Mucosa of descending colon (tissue), 3 donors: ENCODE results near the gene KANK2. TPM values are rescaled to one million over a fixed set of nuclear protein-coding genes. Genes with fewer than 3 reads are reported as not detected.

Source experiments
- ATAC-seq: fragments of 200-7000 bp; cut with Tn5 transposase; one replicate; pipeline ENCODE4 v1.9.1; 2020; ENCODE audit warnings: mild to moderate bottlenecking, moderate library complexity
- DNase-seq, 3 donors: peaks; one replicate each; pipeline ENCODE4 v3.0.0-alpha.2; 2020
- H3K36me3 ChIP-seq: fragments of 200-600 bp; one replicate; pipeline ENCODE4 v1.8.0; 2021; ENCODE audit warnings: low read depth, mild to moderate bottlenecking
- H3K4me1 ChIP-seq: fragments of 200-600 bp; one replicate; pipeline ENCODE4 v1.8.0; 2021; ENCODE audit warnings: low read depth, mild to moderate bottlenecking
- H3K4me3 ChIP-seq: fragments of 200-600 bp; one replicate; pipeline ENCODE4 v1.8.0; 2021; ENCODE audit warnings: mild to moderate bottlenecking
- H3K9me3 ChIP-seq: fragments of 200-600 bp; one replicate; pipeline ENCODE4 v1.8.0; 2021; ENCODE audit warnings: mild to moderate bottlenecking
- intact Hi-C, 2 donors: fragments of 100-400 bp; cut with DNase I in 1 of 2; cut with micrococcal nuclease in 1 of 2; formaldehyde crosslinking; loops; one replicate each; pipeline versions ENCODE4 v1.11.0 to v1.11.1; 2022; cut with DNase I, micrococcal nuclease
- total RNA-seq, 3 donors: library from RNA; stranded (reverse); fragmentation: NEBNext Ultra II Directional in 2 of 3; extraction: Animal tissue kit (Norgen Biotek cat#: 25700) in 2 of 3; gene quantifications; one replicate each; pipeline versions ENCODE4 v1.2.1 to v1.2.4, GENCODE V29; 2021 to 2023
- TF ChIP-seq, protein P1 (sequence below): fragments of 200-600 bp; IDR thresholded peaks from one replicate; pipeline ENCODE4 v1.8.0; 2022; ENCODE audit warnings: antibody characterized with exemption, mild to moderate bottlenecking
- donor health status: DM: no; HTN: no; CAD: no; lungs with moderate emphysema.
- donor health status: DM: no; HTN: no; CAD: no.
- donor health status: DM: no; HTN: yes; CAD: no.

The KANK2 gene
- total RNA-seq, 3 donors from 2014 or later = 28.0 to 562 (median 77.5) TPM

DNA sequence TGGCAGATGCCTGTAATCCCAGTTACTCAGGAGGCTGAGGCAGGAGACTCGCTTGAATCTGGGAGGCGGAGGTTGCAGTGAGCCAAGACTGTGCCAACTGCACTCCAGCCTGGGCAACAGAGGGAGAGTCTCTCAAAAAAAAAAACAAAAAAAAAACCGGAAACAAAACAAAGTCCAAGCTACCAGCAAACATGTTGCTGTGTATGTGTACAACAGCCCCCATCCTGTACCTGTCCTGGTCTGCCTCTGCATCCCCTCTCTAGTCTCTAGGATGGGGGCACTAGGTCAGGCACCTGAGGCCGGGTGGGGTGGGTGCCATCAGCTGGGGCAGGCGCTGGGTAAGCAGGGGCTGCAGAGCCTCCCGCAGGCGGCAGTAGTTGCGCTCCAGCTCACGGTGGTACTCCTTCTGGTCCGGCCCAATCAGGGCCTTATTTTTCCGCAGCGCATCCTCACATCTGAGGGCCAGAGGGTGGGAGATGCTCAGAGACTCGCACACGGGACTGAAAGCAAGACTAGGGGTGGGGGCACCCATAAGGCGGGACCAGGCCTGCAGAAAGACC, 2.8 kb upstream of the KANK2 start:
- intact Hi-C loops = loop anchor here in 1 of 2 donors (5.0 kb wide), 1 partner anchor 63 kb away; no protein-coding TSS in a partner anchor
- ATAC-seq (no peak), DNase-seq (no peak)
- Histone ChIP-seq H3K36me3 (no peaks in the 10 kb centered on the region), H3K9me3 (no peaks in the 10 kb centered on the region), H3K4me3 (no peak overlapping the region), H3K4me1 (peaks cover 11% of the 10 kb centered on the region)
- TF ChIP-seq, protein P1, sequence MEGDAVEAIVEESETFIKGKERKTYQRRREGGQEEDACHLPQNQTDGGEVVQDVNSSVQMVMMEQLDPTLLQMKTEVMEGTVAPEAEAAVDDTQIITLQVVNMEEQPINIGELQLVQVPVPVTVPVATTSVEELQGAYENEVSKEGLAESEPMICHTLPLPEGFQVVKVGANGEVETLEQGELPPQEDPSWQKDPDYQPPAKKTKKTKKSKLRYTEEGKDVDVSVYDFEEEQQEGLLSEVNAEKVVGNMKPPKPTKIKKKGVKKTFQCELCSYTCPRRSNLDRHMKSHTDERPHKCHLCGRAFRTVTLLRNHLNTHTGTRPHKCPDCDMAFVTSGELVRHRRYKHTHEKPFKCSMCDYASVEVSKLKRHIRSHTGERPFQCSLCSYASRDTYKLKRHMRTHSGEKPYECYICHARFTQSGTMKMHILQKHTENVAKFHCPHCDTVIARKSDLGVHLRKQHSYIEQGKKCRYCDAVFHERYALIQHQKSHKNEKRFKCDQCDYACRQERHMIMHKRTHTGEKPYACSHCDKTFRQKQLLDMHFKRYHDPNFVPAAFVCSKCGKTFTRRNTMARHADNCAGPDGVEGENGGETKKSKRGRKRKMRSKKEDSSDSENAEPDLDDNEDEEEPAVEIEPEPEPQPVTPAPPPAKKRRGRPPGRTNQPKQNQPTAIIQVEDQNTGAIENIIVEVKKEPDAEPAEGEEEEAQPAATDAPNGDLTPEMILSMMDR = no peak

DNA sequence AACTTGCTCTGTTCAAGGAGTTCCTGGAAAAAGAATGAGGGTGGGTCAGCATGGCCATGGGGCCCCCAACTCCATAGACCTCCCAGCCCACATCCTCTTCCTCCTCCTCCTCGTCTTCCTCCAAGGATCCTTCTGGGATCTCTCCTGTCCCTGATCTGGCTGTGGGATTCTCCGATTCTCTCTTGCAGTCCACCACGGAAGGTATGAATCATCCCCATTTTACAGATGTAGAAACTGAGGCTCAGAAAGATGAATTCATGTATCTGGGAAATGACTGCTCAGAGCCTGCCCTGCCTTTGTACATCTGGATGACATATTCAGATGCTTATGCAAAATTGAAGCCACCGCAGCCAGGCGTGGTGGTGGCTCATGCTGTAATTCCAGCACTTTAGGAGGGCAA, 2.2 kb upstream of the KANK2 start:
- ATAC-seq (no peak), DNase-seq (no peak)
- H3K4me1 ChIP-seq = peaks cover 11% of the 10 kb centered on the region
- no peaks in the 10 kb centered on the region for H3K36me3 ChIP-seq
- H3K9me3 ChIP-seq = no peaks in the 10 kb centered on the region
- H3K4me3 ChIP-seq = no peak overlapping the region
- TF ChIP-seq, protein P1 = no peak
- intact Hi-C loops = no loop called here

DNA sequence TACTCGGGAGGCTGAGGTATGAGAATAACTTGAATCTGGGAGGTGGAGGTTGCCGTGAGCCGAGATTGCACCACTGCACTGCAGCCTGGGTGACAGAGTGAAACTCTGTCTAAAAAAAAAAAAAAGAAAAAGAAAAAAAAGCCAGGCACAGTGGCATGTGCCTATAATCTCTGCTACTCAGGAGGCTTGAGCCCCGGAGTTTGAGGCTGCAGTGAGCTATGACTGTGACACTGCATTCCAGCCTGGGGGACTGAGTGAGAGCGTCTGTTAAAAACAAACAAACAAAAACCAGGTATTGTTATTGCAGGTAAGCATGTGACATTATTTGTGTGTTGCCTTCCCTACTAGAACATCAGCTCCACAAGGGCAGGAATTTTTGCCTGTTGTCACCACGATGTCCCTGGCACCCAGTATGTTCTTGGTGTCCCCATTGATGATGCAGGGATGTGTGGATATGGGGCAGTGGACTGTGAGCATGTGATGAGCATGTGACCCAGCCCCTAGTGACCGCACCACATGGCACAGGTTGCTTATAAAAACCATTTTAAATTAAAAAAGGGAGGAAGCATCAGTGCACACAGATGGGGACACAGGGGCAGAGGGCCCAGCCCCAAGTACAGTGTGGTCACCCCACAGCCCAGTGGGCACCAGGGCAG, 1.6 kb upstream of the KANK2 start:
- ATAC-seq (no peak), DNase-seq (no peak)
- H3K4me3 ChIP-seq = no peak overlapping the region
- TF ChIP-seq, protein P1 = no peak
- H3K4me1 ChIP-seq = peaks cover 11% of the 10 kb centered on the region
- H3K36me3 ChIP-seq = no peaks in the 10 kb centered on the region
- intact Hi-C loops = no loop called here
- H3K9me3 ChIP-seq = no peaks in the 10 kb centered on the region

DNA sequence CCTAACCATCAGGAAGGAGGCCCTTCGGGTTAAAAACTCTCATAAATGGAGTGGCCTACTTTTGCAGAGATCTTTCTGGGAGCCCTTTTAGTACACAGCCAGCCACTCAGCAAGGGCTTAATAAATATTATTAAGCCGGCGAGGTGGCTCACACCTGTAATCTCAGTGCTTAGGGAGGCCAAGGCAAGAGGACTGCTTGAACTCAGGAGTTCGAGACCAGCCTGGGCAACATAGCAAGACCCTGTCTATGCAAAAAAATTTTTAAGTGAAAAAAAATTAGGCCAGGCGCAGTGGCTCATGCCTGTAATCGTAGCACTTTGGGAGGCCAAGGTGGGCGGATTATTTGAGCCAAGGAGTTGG, 810 bp upstream of the KANK2 start:
- no peak overlapping the region for H3K4me3 ChIP-seq
- intact Hi-C loops = no loop called here
- ATAC-seq (no peak), DNase-seq (no peak)
- no peaks in the 10 kb centered on the region for H3K9me3 ChIP-seq
- H3K36me3 ChIP-seq = no peaks in the 10 kb centered on the region
- TF ChIP-seq, protein P1 = no peak
- H3K4me1 ChIP-seq = peaks cover 11% of the 10 kb centered on the region

DNA sequence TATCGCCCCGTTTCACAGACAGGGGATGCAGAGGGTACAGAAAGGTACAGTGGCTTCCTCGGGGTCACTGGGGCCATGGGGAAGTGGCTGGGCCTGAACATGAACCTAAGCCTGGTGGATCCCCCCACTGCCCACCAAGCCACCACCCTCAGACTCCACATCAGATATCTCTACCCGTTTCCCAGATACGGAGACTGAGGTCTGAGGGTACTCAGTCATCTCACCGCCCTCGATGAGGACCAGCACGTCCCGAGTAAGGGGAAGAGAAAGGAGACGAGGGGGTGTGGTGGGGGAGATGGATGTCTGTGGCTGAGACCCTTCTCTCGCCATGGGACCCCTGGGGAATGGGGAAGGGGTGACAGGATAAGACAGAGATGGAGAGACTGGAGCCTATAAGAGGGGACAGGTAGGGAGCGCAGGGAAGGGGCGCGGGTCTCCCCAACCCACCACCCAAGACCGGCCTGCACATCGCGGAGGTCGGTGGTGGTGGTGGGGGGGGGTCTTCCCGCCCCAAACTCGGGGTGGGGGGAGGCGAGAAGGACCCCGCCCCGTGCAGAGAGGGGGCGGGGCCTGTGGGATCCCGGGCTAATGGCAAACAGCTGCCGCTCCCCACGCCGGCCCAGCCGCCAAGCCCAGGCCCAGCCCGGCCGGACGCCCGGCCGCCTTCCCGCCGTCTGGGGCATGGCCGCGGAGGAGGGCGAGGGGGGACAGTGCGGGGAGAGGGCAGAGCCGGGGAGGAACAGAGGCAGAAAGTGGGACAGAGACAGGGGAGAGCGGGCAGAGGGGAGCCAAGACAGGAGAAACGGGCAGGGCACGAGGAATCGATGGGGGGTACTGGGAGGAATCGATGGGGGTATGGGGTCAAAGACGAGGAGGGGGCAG, 698 bp downstream of the KANK2 start:
- Histone ChIP-seq H3K9me3 (no peaks in the 10 kb centered on the region), H3K4me3 (peak overlapping the region; percentile 17), H3K4me1 (peaks cover 11% of the 10 kb centered on the region), H3K36me3 (no peaks in the 10 kb centered on the region)
- peak; percentile 37 to 65 (median 61) for DNase-seq
- peak; percentile 37 for ATAC-seq
- intact Hi-C loops = no loop called here
- TF ChIP-seq, protein P1 = no peak
